Measurements from ENCODE around the gene LRRC38.

DNA sequence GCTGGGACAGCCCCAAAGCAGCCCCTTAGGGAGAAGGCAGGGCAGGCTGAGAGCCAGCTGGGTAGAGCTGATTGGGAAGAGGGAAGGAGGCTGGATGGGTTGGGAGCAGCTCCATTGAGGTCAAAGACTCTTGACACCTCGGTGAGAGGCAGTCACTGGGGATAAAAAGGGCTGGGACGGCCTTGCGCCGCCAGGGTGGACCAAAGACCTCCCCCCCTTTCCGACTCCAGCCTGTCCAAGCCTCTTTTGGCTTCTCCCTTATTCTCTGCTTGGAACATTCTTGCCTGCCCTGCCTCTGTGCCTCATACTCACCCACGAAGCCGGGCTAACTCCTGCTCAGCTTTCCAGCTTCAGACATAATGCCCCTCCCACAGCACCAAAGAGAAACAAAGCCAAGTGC, 51.1 kb downstream of the LRRC38 start:
- TF ChIP-seq, protein P1, sequence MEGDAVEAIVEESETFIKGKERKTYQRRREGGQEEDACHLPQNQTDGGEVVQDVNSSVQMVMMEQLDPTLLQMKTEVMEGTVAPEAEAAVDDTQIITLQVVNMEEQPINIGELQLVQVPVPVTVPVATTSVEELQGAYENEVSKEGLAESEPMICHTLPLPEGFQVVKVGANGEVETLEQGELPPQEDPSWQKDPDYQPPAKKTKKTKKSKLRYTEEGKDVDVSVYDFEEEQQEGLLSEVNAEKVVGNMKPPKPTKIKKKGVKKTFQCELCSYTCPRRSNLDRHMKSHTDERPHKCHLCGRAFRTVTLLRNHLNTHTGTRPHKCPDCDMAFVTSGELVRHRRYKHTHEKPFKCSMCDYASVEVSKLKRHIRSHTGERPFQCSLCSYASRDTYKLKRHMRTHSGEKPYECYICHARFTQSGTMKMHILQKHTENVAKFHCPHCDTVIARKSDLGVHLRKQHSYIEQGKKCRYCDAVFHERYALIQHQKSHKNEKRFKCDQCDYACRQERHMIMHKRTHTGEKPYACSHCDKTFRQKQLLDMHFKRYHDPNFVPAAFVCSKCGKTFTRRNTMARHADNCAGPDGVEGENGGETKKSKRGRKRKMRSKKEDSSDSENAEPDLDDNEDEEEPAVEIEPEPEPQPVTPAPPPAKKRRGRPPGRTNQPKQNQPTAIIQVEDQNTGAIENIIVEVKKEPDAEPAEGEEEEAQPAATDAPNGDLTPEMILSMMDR (IDR thresholded peaks at IDR 0.05), result no peak
- TF ChIP-seq POLR2AphosphoS5 (IDR thresholded peaks at IDR 0.05) (no peak), POLR2A (IDR thresholded peaks at IDR 0.05) (no peak)

All from prostate gland (tissue), 2 donors.